ENCODE results near the gene MED16.

The MED16 gene

DNA sequence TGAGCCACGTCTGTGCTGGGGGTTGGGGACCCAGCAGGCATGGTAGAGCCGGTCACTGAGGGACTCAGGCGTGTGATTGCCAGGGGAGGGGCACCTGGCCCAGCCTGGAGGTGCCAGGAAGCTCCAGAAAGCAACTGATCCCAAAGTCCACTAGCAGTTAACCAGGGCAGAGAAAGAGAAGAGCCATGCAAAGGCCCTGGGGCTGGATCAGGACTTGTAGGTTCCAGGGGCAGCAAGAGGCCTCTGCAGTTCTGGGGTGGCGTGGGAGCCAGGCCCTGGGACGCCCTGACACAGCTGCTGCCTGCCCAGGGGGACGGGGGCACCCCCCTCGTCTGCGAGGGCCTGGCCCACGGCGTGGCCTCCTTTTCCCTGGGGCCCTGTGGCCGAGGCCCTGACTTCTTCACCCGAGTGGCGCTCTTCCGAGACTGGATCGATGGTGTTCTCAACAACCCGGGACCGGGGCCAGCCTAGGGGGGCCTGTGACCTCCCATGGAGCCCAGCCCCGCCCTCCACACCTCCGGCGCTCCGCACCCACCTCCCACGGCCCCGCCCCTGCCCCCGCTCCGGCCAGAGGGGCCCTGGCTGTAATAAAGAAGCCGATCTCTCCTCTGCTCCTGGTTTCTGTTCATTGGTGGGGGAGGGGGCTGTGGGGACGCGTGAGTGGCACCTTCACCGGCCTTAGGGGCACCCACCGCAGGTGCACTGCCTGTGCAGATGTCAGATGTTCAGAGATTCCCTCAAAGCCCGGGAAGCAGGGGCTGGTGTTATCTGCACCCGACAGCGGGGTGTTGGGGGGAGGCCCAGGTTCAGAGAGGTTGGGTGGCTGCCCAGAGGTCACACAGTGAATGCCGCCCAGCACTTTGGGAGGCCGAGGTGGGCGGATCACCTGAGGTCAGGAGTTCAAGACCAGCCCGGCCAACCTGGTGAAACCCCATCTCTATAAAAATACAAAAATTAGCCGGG lies 61.3 kb downstream of the MED16 start:
- no peaks in the 10 kb centered on the region for H3K9me3 ChIP-seq (ENCODE audit: insufficient read depth, low read depth, low read length)
- no peaks in the 10 kb centered on the region for H3K4me1 ChIP-seq (ENCODE audit: insufficient read depth, low read length, poor library complexity, severe bottlenecking)
- no peak for TF ChIP-seq CTCF (conservative IDR thresholded peaks at IDR 0.05; ENCODE audit: low read length)
- TF ChIP-seq EZH2phosphoT487 (IDR thresholded peaks at IDR 0.05; ENCODE audit: borderline replicate concordance): no peak
- no peaks in the 10 kb centered on the region for H3F3A ChIP-seq (ENCODE audit: low read depth)
- H3K4me3 ChIP-seq (ENCODE audit: low read length, poor library complexity, severe bottlenecking): no peak overlapping the region
- H3K36me3 ChIP-seq (ENCODE audit: insufficient read depth, low read length): no peaks in the 10 kb centered on the region
- H3K27me3 ChIP-seq (ENCODE audit: insufficient read depth, low read length, poor library complexity, severe bottlenecking): no peaks in the 10 kb centered on the region
- H4K20me1 ChIP-seq (ENCODE audit: insufficient read depth, low read length, poor library complexity, severe bottlenecking): no peaks in the 10 kb centered on the region
- no peaks in the 10 kb centered on the region for H3K9me2 ChIP-seq (replicated peaks; ENCODE audit: low read depth, low read length)
- no peaks in the 10 kb centered on the region for H3K79me2 ChIP-seq (ENCODE audit: insufficient read depth, low read length)
- no peak overlapping the region for H3K4me2 ChIP-seq (ENCODE audit: low read depth, low read length, poor library complexity, severe bottlenecking)
- no peak overlapping the region for H2AFZ ChIP-seq (ENCODE audit: low read length)
- H3K9ac ChIP-seq (ENCODE audit: low read depth, low read length, poor library complexity, severe bottlenecking): no peak overlapping the region

DNA sequence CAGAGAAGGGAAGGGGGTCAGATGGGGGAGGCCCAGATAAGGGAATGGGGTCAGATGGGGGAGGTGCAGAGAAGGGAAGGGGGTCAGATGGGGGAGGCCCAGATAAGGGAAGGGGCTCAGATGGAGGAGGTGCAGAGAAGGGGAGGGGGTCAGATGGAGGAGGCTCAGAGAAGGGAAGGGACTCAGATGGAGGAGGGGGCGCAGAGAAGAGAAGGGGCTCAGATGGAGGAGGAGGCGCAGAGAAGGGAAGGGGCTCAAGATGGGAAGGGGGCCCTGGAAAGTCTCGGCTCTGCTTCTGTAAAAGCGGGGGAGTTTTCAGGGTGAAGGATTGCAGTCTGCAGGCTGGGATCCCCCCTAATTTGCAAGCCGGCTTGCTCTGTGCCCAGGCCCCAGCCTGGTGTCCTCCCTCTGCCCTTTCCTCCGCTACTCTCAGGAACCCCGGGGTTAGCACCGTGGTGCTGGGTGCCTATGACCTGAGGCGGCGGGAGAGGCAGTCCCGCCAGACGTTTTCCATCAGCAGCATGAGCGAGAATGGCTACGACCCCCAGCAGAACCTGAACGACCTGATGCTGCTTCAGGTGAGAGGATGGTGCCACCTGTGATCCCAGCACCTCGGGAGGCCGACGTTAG lies 63.7 kb downstream of the MED16 start:
- no peaks in the 10 kb centered on the region for H3F3A ChIP-seq (ENCODE audit: low read depth)
- no peaks in the 10 kb centered on the region for H3K36me3 ChIP-seq (ENCODE audit: insufficient read depth, low read length)
- H3K4me1 ChIP-seq (ENCODE audit: insufficient read depth, low read length, poor library complexity, severe bottlenecking): no peaks in the 10 kb centered on the region
- H3K27me3 ChIP-seq (ENCODE audit: insufficient read depth, low read length, poor library complexity, severe bottlenecking): no peaks in the 10 kb centered on the region
- H3K9me2 ChIP-seq (replicated peaks; ENCODE audit: low read depth, low read length): no peaks in the 10 kb centered on the region
- no peak overlapping the region for H3K4me2 ChIP-seq (ENCODE audit: low read depth, low read length, poor library complexity, severe bottlenecking)
- H3K9ac ChIP-seq (ENCODE audit: low read depth, low read length, poor library complexity, severe bottlenecking): no peak overlapping the region
- no peak overlapping the region for H2AFZ ChIP-seq (ENCODE audit: low read length)
- no peaks in the 10 kb centered on the region for H4K20me1 ChIP-seq (ENCODE audit: insufficient read depth, low read length, poor library complexity, severe bottlenecking)
- no peak overlapping the region for H3K4me3 ChIP-seq (ENCODE audit: low read length, poor library complexity, severe bottlenecking)
- TF ChIP-seq CTCF (conservative IDR thresholded peaks at IDR 0.05; ENCODE audit: low read length): no peak
- no peak for TF ChIP-seq EZH2phosphoT487 (IDR thresholded peaks at IDR 0.05; ENCODE audit: borderline replicate concordance)
- no peaks in the 10 kb centered on the region for H3K79me2 ChIP-seq (ENCODE audit: insufficient read depth, low read length)
- H3K9me3 ChIP-seq (ENCODE audit: insufficient read depth, low read depth, low read length): no peaks in the 10 kb centered on the region

- TF ChIP-seq CTCF (conservative IDR thresholded peaks at IDR 0.05; ENCODE audit: low read length) (no peak), EZH2phosphoT487 (IDR thresholded peaks at IDR 0.05; ENCODE audit: borderline replicate concordance) (no peak)
- H3F3A ChIP-seq (ENCODE audit: low read depth): no peaks in the 10 kb centered on the region
- H2AFZ ChIP-seq (ENCODE audit: low read length): no peak within 1 kb of the TSS
- H3K4me2 ChIP-seq (ENCODE audit: low read depth, low read length, poor library complexity, severe bottlenecking): no peak within 1 kb of the TSS
- H3K4me1 ChIP-seq (ENCODE audit: insufficient read depth, low read length, poor library complexity, severe bottlenecking): no peaks in the 10 kb centered on the region
- H4K20me1 ChIP-seq (ENCODE audit: insufficient read depth, low read length, poor library complexity, severe bottlenecking): no peaks in the 10 kb centered on the region
- H3K9ac ChIP-seq (ENCODE audit: low read depth, low read length, poor library complexity, severe bottlenecking): no peak within 1 kb of the TSS
- no peaks in the 10 kb centered on the region for H3K9me2 ChIP-seq (replicated peaks; ENCODE audit: low read depth, low read length)
- no peaks in the 10 kb centered on the region for H3K79me2 ChIP-seq (ENCODE audit: insufficient read depth, low read length)
- H3K9me3 ChIP-seq (ENCODE audit: insufficient read depth, low read depth, low read length): no peaks in the 10 kb centered on the region
- H3K4me3 ChIP-seq (ENCODE audit: low read length, poor library complexity, severe bottlenecking): no peak within 1 kb of the TSS
- no peaks in the 10 kb centered on the region for H3K36me3 ChIP-seq (ENCODE audit: insufficient read depth, low read length)
- H3K27me3 ChIP-seq (ENCODE audit: insufficient read depth, low read length, poor library complexity, severe bottlenecking): no peaks in the 10 kb centered on the region
Measured at GRCh38 chr19:827710-828321, 65.2 kb downstream of the MED16 start, which contains the start of gene AZU1. Gene AZU1 (plus strand): TSS chr19:827837. CDS start chr19:827847, 10 bp downstream.
